Urothelium cell line (cell line): Measurements from ENCODE around the gene HES6.

Experiments used
- DNase-seq: peaks from one replicate; pipeline ENCODE4 v3.0.0; 2011; ENCODE audit warnings: low spot score, mixed read lengths
- FAIRE-seq: peaks from 2 replicates; lab custom pipeline; 2011; peaks lifted over from hg19 to GRCh38; lab: Jason Lieb, UNC

HES6 gene, protein sequence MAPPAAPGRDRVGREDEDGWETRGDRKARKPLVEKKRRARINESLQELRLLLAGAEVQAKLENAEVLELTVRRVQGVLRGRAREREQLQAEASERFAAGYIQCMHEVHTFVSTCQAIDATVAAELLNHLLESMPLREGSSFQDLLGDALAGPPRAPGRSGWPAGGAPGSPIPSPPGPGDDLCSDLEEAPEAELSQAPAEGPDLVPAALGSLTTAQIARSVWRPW

DNA sequence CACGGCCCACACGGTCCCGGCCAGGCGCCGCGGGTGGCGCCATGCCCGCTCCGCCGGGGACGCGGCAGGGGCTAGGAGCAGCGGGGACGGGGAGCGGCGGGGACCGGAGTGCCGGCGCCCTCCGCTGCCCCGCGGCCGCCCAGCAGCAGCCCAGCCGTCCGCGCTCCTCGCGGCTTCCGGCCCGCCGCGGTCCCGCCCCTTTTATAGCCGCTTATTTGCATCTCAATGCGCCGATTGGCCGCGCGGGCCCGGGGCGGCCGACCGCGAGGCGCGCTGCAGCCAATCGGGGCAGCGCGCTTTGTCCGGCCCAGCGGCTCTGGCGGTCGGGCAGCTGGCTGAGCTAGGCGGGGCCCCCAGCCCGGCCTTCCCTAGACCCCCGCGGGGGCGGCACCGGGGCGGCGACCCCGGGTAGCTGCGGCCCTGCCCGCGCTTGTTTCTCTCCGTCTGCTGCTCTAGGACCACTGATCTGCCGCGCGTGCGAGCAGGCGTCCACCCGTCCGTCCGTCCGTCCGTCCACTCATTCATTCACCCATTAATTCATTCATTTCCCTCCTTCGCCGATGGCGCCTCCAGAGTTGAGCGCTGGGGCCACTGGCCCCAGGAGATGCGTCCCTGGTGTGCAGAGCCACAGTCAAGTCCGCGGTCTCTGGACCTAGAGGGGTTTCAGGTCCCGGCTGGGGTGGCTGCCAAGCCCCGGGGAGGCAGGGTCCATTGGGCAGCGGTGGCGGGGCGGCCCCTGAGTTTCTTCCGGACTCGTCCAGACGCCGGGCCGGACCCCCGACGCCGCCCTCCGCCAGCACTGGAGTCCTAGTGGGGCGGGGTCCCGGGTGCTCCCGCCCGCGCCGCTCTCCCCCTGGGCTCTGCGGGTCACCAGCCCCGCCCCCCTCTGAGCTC lies at the start of gene HES6:
TSS of gene HES6 (minus strand) at position 176 of the 894 bp plus-strand sequence. CDS start at position 43, 133 bp downstream.
- DNase-seq: peak; percentile 81
- no peak for FAIRE-seq

DNA sequence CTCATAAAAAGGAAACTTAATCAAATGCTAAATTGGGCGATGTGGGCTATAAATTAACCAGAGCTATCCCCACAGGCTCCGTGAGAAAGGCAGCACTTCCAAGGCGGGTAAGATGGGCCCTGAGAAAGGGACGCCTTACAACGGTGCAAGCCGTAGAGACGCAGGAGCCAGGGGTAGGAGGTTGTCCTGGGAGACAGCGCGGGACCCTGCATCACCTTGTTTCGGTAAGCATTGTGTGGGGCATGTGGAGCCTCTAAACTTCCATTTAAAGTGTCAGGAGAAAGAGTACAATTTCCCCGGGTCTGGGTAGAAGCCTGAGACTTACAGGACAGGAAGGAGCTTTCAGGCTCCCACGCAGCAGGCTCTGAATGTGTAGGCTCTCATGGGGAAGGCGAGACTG lies 49.7 kb upstream of the HES6 start:
- FAIRE-seq (no peak), DNase-seq (no peak)

DNA sequence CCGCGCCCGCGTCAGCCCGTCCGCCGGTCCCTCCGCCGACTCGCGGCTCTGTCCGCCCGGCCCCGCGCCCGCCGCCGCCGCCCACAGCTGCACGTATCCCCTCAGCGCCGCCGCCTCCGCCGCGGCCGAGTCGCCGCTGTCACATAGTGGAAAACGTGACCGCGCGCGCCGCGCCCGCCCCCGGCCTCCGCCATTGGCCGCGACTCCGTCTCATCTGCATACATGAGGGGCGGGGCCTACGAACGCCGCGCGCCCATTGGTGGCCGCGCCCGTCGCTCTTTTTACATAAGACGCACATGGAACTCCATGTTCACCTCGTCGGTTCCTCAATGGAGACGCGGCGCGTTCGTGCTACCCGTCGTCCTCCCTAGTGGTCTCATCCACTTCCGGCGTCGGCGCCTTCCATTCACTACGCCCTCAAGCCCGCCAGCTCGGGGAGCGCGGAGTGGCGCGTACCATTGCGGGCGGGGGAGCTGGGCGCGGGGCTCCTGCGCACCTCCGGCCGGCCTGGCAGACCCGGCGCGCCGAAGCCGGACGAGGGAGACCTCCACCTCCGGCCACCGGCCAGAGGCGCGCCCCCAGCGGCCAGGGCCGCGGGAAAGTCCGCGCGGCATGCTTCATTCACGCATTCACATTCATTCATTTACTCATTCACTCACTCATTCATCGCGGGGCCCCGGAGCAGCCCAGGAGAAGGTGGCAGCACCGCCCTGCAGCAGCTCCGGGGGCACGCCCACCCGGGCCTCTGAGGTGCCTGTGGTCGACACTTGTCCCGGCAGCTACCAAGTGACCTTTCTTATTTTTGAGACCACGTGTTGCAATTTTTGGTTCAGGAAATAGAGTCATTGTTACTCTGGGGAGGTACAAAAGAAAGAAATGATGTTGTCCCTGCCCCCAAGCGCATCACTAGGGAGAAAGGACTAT lies 49.1 kb upstream of the HES6 start:
- DNase-seq: peak; percentile 94
- peak; percentile 48 for FAIRE-seq

GRCh38 chr2:238287737-238288649 lies 48.2 kb upstream of the HES6 start, which contains the start of gene PER2:
Gene PER2 (minus strand): TSS chr2:238288610. CDS start chr2:238277936, 10,674 bp downstream.
- FAIRE-seq (no peak), DNase-seq (peak; percentile 71)

GRCh38 chr2:238286987-238287736 lies 47.3 kb upstream of the HES6 start:
- FAIRE-seq: no peak
- DNase-seq: no peak

DNA sequence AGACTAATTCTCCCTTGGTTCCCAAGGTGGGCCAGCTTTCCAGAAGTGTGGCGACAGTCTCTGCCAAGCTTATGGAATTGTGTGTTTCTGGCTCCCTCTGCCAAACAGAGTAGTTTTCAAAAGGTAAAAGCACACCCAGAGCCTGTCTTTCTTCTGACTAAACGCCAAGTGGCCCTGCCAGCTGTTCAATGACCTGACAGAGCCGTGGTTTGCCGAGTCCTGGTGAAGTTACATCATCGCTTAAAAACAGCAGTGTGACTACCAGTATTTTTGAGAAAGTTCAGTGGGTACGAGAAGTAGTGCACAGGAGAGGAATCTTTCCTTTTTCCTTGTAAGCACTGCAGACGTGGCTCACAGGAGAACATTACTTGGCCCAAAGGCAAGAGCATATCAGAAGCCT lies 46.7 kb upstream of the HES6 start:
- FAIRE-seq (no peak), DNase-seq (no peak)

GRCh38 chr2:238286095-238286494 lies 46.3 kb upstream of the HES6 start:
- FAIRE-seq: no peak
- no peak for DNase-seq

GRCh38 chr2:238285653-238286082 lies 45.8 kb upstream of the HES6 start:
- FAIRE-seq (no peak), DNase-seq (no peak)

DNA sequence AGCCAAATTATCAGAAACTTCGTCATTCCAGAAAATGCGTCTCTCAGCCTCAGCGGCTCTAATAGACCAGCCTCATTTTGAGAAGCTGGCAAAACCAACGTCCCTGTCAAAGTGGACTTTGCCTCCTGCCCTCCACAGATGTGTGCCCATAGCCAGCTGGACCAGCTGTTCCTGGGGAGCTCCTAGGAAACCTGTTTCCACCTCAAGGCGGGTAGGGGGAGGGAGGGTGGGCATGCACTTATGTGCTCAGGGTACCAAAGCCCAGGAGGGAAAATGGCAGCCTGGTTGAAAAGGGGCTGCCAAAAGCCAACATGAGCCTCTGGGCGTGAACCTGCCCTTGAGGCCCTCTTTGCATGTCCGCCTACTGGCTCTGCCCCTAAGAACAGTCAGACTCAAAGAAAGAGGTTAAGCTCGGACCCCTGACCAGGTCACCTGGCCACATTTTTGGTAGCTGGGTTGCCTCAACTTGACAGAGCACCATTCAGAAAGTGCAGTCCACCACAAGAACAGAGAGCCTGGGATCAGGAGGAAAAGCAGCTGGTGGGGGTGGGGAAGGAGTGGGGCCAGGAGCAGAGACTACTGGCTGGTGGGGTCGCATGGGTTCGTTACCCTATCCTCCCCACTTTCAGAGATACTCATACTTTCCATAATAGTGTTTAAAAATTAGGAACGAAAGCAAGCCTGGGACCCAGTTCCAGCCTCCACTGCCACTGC lies 45.1 kb upstream of the HES6 start:
- no peak for DNase-seq
- no peak for FAIRE-seq

GRCh38 chr2:238282861-238283738 lies 43.3 kb upstream of the HES6 start:
- DNase-seq (no peak), FAIRE-seq (no peak)

- DNase-seq: no peak
- no peak for FAIRE-seq
These were observed 42.1 kb upstream of the HES6 start for GRCh38 chr2:238281826-238282480.

DNA sequence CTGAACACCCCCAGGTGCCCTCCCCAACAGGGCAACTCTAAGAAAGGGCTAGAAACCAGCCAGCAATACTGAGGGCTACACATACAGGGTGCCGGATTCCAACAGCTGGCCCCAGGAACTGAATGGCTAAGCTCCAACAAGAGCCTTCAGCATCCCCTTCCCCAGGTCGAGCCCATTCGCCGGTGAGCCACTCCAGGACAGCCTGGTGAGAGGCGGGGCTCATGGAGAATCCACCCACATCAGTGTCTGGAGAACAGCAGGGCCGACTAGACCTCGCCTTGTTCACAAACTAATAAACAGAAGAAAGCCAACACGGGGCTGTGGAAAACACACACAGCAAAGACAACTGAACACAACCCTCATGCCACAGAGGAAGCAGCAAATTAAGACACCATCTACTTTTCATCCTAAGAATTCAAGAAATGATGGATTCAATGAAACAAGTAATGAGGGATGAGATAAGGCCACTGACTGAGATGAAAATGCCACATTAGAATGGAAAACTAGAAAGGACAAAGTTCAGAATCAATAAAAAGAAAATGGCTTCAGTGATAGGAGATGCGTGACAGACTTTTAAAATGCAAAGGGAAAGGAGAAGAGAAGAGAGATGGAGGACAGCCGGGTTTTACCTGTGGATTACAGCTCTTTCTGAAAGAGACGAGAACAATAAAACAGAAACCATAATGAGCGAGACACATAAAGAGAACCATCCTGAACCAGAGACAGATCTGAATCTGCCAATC lies 40.4 kb upstream of the HES6 start:
- FAIRE-seq (no peak), DNase-seq (no peak)

DNA sequence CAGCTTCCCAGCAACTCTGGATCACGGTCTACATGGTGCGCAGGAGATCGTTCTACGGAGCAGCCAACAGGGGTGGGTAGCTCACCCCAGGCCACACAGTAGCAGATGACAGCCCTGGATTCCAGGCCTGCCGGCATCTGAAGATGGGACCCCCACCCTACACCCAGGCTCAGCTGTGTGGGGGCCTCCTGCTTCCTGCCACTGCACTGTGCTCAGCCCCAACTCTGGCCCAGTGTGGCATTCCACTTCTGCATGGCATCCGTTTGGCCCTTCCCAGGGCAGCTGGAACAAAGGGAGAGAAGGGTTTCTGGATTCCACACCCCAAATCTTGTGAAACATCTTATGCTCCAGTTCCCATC lies 39.5 kb upstream of the HES6 start:
- no peak for FAIRE-seq
- DNase-seq: no peak

- DNase-seq (no peak), FAIRE-seq (no peak)
These were observed 38.9 kb upstream of the HES6 start for GRCh38 chr2:238278626-238279323.

DNA sequence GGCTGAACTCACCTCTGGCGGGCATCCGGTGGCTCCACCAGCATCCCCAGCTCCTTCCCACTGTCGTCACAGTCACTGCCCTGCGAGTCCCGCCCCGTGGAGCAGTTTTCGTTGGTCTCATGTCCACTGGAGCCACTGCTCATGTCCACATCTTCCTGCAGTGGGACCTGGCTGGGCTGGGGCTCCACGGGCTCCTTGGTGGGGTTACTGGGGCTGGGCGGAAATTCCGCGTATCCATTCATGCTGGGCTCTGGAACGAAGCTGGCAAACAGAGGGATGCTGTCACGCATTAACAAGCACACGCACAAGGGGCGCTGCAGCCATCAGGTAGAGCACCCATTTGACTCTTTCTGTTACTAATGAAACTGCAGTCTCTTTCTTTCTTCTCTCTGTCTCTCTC lies 37.9 kb upstream of the HES6 start:
- DNase-seq (no peak), FAIRE-seq (no peak)
